Osteoblast (primary cell): ENCODE data around the gene SYAP1. TPM values are rescaled to one million over a fixed set of nuclear protein-coding genes. Genes with fewer than 3 reads are reported as not detected.

Experiments used
- DNase-seq: peaks from one replicate; pipeline ENCODE4 v3.0.0; 2011; ENCODE audit warnings: low spot score, mixed read lengths; ENCODE audit not compliant: insufficient read length; ENCODE audit errors: missing footprints
- H2AFZ ChIP-seq: 2 replicates; pipeline ENCODE4 v1.6.0; 2011; ENCODE audit warnings: mild to moderate bottlenecking, low read length
- H3K27ac ChIP-seq: 2 replicates; pipeline ENCODE4 v1.5.1; 2011; ENCODE audit warnings: mild to moderate bottlenecking, low read depth, low read length, moderate library complexity
- H3K27me3 ChIP-seq: 2 replicates; pipeline ENCODE4 v1.6.0; 2012; ENCODE audit warnings: mild to moderate bottlenecking, control low read depth, inconsistent platforms, low read length, moderate library complexity; ENCODE audit not compliant: insufficient read depth
- H3K36me3 ChIP-seq: 2 replicates; pipeline ENCODE4 v1.5.1; 2011; ENCODE audit warnings: mild to moderate bottlenecking, low read length, control low read depth, moderate library complexity; ENCODE audit not compliant: insufficient read depth
- H3K4me1 ChIP-seq: 2 replicates; pipeline ENCODE4 v1.5.1; 2011; ENCODE audit warnings: mild to moderate bottlenecking, low read length, control low read depth, moderate library complexity; ENCODE audit not compliant: insufficient read depth
- H3K4me2 ChIP-seq: 2 replicates; pipeline ENCODE4 v1.6.0; 2011; ENCODE audit warnings: mild to moderate bottlenecking, low read length; ENCODE audit not compliant: insufficient read depth
- H3K4me3 ChIP-seq: fragments of 200-600 bp; sonication (generic); 3 replicates; pipeline ENCODE4 v1.5.1; 2012; ENCODE audit warnings: mild to moderate bottlenecking, low read length, inconsistent platforms; ENCODE audit not compliant: insufficient read depth
- H3K79me2 ChIP-seq: 2 replicates; pipeline ENCODE4 v1.6.0; 2012; ENCODE audit warnings: mild to moderate bottlenecking, low read length, control low read depth, inconsistent platforms; ENCODE audit not compliant: insufficient read depth
- H3K9me3 ChIP-seq: 2 replicates; pipeline ENCODE4 v1.5.1; 2011; ENCODE audit warnings: low read depth, low read length, control low read depth
- H4K20me1 ChIP-seq: 2 replicates; pipeline ENCODE4 v1.6.0; 2012; ENCODE audit warnings: mild to moderate bottlenecking, low read length, control low read depth; ENCODE audit not compliant: insufficient read depth
- total RNA-seq: library from RNA; depleted of rRNA; stranded (reverse); fragments of >200 nt; gene quantifications from 2 replicates; pipeline ENCODE4 v1.2.3, GENCODE V29; 2012
- TF ChIP-seq, protein P1 (sequence below): IDR thresholded peaks from 2 replicates; pipeline ENCODE4 v1.5.1; 2011; ENCODE audit warnings: mild to moderate bottlenecking, low read depth, low read length, moderate library complexity; ENCODE audit errors: extremely low read depth

The SYAP1 gene
- total RNA-seq, 1 donor = 25.7 TPM

DNA sequence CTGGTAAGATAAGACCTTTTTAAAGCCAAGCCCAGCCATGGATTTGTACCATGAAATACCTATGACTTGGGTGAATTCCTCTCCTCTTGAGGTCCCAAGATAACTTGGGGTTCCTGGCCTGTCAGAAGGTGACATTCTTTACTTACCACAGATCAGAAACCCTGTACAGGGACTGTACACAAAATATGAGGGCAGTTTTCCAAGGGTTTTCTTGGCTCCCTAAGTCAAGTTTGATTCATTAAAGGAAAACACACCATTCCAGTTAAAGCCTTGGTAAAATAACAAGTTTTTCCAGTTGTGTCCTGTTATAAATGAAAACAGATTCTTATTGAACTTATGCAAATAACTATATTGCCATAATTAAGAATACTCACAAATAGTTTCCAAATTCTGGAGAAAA lies 8.2 kb downstream of the SYAP1 start:
- no peaks in the 10 kb centered on the region for H3K27me3 ChIP-seq
- H3K27ac ChIP-seq = no peak overlapping the region
- no peak for DNase-seq
- H3K79me2 ChIP-seq = peaks cover 77% of the 10 kb centered on the region
- peaks cover 44% of the 10 kb centered on the region for H4K20me1 ChIP-seq
- H3K4me1 ChIP-seq = no peaks in the 10 kb centered on the region
- no peak overlapping the region for H2AFZ ChIP-seq
- H3K4me2 ChIP-seq = no peak overlapping the region
- TF ChIP-seq, protein P1, sequence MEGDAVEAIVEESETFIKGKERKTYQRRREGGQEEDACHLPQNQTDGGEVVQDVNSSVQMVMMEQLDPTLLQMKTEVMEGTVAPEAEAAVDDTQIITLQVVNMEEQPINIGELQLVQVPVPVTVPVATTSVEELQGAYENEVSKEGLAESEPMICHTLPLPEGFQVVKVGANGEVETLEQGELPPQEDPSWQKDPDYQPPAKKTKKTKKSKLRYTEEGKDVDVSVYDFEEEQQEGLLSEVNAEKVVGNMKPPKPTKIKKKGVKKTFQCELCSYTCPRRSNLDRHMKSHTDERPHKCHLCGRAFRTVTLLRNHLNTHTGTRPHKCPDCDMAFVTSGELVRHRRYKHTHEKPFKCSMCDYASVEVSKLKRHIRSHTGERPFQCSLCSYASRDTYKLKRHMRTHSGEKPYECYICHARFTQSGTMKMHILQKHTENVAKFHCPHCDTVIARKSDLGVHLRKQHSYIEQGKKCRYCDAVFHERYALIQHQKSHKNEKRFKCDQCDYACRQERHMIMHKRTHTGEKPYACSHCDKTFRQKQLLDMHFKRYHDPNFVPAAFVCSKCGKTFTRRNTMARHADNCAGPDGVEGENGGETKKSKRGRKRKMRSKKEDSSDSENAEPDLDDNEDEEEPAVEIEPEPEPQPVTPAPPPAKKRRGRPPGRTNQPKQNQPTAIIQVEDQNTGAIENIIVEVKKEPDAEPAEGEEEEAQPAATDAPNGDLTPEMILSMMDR = no peak
- H3K4me3 ChIP-seq = no peak overlapping the region
- H3K9me3 ChIP-seq = no peaks in the 10 kb centered on the region
- no peaks in the 10 kb centered on the region for H3K36me3 ChIP-seq

DNA sequence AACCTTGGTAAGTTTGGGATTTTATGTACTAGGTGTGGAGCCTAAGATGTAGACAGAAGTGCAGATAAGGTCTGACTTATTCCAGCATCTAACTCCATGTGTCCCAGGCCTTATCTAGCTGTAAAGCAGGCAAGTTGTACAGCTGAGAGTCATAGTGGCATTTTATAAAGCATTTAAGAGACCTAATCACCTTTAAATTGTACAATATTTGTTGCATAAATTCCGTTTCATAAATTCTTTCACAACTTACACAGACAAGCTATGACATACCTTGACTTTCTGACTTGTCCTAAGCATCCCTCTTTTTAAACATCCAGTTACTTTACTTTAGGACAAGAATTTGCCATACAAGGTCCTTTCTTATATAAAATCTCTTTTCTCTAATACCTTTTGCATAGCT lies 11.0 kb downstream of the SYAP1 start:
- TF ChIP-seq, protein P1 = no peak
- no peak for DNase-seq
- Histone ChIP-seq H3K9me3 (no peaks in the 10 kb centered on the region), H3K4me3 (no peak overlapping the region), H3K36me3 (peaks cover 6% of the 10 kb centered on the region), H3K27me3 (no peaks in the 10 kb centered on the region), H3K4me1 (no peaks in the 10 kb centered on the region), H2AFZ (no peak overlapping the region), H4K20me1 (peaks cover 20% of the 10 kb centered on the region), H3K27ac (no peak overlapping the region), H3K4me2 (no peak overlapping the region), H3K79me2 (peaks cover 57% of the 10 kb centered on the region)

DNA sequence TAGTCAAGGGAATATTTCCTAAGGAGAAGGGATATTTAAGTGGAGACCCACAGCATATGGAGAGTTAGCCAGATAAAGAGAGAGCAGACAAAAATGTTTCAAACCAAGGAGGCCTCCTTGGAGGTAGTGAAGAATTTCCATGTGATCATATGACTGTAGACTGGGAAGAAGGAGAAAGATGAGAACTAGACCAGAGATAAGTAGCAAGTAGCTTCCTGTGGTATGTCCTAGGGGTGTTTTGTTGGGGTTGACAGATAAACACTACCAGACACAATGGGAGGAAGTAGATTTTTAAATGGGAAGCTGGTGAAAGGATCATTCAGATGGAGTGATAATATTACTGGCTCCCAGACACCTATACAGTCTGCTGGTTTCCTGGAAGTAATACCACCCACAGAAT lies 13.6 kb downstream of the SYAP1 start:
- Histone ChIP-seq H3K79me2 (peaks cover 36% of the 10 kb centered on the region), H3K4me2 (no peak overlapping the region), H3K36me3 (peaks cover 30% of the 10 kb centered on the region), H3K4me3 (no peak overlapping the region), H3K4me1 (no peaks in the 10 kb centered on the region), H3K9me3 (no peaks in the 10 kb centered on the region), H3K27me3 (no peaks in the 10 kb centered on the region), H2AFZ (no peak overlapping the region), H3K27ac (no peak overlapping the region), H4K20me1 (peaks cover 7% of the 10 kb centered on the region)
- TF ChIP-seq, protein P1 = no peak
- DNase-seq = no peak

DNA sequence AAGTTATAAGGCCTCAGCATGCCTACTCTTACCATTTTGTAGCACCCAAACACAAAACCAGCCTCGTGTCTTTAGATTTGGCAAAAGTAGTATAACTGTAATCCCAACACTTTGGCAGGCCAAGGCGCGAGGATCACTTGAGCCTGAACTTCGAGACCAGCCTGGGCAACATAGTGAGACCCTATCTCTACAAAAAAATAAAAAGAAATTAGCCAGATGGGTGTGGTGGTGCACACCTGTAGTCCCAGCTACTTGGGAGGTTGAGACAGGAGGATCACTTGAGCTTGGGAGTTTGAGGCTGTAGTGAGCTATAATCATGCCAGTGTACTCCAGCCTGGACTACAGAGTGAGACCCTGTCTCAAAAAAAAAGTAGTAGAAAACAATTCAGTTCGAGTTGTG lies 17.6 kb downstream of the SYAP1 start:
- Histone ChIP-seq H3K4me2 (no peak overlapping the region), H3K9me3 (no peaks in the 10 kb centered on the region), H3K27ac (no peak overlapping the region), H3K79me2 (peaks cover 14% of the 10 kb centered on the region), H3K36me3 (peaks cover 60% of the 10 kb centered on the region), H3K4me3 (no peak overlapping the region), H4K20me1 (peaks cover 5% of the 10 kb centered on the region), H3K27me3 (no peaks in the 10 kb centered on the region), H3K4me1 (no peaks in the 10 kb centered on the region), H2AFZ (no peak overlapping the region)
- DNase-seq = no peak
- TF ChIP-seq, protein P1 = no peak
